CD1c-positive myeloid dendritic cell (primary cell): ENCODE results near the gene DCLK2.
"Not testable (repeated sequence)": the region's sequence is repeated elsewhere in the genome, so short reads cannot be mapped to it uniquely, and the experiment has no call there.

Source experiments
- DNase-seq: peaks from one replicate; pipeline ENCODE4 v3.0.0-alpha.2; 2016; ENCODE audit errors: extremely low spot score

The DCLK2 gene

GRCh38 chr4:150150629-150151062 is 72.4 kb downstream of the DCLK2 start:
- no peak for DNase-seq

- DNase-seq: no peak
Measured at GRCh38 chr4:150152766-150153165, 74.5 kb downstream of the DCLK2 start.

GRCh38 chr4:150155391-150155790 is 77.1 kb downstream of the DCLK2 start:
- no peak for DNase-seq

DNA sequence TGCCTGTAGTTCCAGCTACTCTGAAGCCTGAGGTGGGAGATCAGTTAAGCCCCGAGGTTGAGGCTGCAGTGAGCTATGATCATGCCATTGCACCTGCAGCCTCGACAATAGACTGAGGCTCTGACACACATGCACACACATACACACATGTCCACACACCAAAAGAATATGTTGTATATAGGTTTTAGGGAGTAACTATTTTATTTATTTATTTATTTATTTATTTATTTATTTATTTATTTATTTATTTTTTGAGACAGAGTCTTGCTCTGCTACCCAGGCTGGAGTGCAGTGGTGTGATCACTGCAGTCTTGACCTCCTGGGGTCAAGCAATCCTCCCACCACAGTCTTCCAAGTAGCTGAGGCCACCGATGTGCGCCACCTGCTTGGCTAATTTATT is 78.3 kb downstream of the DCLK2 start:
- no peak for DNase-seq

GRCh38 chr4:150158041-150158440 is 79.8 kb downstream of the DCLK2 start:
- DNase-seq: no peak

DNA sequence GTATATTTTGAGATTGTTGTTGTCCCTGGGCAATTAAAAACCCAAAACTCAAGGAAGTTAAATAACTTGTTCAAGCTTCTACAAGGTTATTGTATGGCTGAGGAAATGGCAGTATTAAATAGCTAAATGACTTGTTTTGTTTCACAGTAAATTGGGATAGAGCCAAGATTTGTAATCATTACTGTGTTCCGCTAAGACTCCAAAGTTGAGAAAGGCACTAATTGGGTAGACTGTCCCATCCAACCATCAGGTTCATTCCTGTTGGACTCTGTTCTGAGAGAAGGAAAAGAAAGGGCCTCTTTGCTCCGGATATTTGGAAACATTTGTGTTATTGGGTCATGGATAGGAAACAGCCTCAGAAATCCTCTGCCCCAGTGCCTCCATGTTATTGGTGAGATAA is 82.2 kb downstream of the DCLK2 start:
- no peak for DNase-seq

GRCh38 chr4:150161109-150161508 is 82.9 kb downstream of the DCLK2 start:
- DNase-seq: no peak

- not testable (repeated sequence) for DNase-seq
Measured at GRCh38 chr4:150162020-150162419, 83.8 kb downstream of the DCLK2 start.

GRCh38 chr4:150164055-150164454 is 85.8 kb downstream of the DCLK2 start:
- no peak for DNase-seq

GRCh38 chr4:150164956-150165629 is 86.8 kb downstream of the DCLK2 start:
- no peak for DNase-seq

GRCh38 chr4:150167054-150167453 is 88.8 kb downstream of the DCLK2 start:
- DNase-seq: no peak

- no peak for DNase-seq
Measured at GRCh38 chr4:150173432-150173861, 95.2 kb downstream of the DCLK2 start.

DNA sequence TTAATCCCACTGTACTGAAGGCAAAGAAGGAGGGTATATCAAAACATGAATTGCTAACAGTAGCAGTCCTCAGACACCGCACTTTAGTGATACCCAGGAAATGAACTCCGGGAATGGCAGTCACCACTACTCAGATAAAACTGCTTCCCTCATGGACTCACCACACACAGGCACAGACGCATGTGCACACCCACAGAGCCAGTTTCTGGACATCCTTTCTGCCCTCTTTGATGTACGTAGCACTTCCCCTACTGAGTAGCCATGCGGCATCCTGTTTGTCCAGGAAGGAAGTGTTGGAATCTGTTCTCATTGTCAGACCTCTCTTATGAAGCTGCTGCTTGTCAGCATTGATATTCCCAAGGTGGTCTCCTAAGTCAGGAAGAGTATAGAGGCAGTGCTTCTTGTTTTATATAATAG is 95.7 kb downstream of the DCLK2 start:
- no peak for DNase-seq

DNA sequence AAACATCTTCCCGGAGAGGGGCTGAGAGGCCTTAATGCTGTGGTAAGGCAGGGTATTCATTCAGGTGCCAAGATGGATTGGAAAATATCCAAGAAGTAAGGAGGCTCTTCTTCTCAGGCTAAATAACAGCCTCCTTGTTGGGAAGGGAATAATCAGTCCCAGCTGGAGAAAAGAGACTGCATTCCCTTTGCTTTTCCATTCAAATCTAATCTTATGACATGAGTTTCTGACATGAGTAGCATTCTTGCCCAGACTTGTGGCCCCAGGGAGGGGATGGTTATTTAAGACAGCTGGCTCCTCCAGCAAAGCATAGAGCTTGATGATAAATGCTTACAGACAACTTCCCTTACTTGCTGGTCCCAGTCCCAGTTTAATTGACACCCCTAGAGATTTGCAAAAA is 98.3 kb downstream of the DCLK2 start:
- no peak for DNase-seq

- DNase-seq: no peak
Measured at GRCh38 chr4:150178161-150178560, 99.9 kb downstream of the DCLK2 start.

DNA sequence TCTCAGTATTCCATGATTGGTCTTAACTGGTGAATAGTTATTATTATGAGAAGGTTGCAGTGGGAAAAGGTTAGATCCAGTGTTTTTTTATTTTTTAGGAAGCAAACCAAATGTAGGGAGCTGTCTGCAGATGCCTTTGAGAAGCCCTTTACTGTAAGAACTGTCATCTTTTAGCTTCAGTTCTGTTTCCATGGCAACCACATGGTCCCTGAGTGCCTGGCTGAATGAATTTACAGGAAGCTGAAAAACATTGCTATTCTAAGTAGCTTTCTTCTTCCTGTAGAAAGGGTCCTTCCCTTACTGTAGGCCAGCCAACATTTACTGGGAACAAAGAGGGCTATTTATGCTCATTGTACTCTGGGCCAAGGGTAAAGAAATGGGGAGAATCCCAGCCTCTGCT is 103.3 kb downstream of the DCLK2 start:
- DNase-seq: no peak

GRCh38 chr4:150182794-150183193 is 104.5 kb downstream of the DCLK2 start:
- no peak for DNase-seq

DNA sequence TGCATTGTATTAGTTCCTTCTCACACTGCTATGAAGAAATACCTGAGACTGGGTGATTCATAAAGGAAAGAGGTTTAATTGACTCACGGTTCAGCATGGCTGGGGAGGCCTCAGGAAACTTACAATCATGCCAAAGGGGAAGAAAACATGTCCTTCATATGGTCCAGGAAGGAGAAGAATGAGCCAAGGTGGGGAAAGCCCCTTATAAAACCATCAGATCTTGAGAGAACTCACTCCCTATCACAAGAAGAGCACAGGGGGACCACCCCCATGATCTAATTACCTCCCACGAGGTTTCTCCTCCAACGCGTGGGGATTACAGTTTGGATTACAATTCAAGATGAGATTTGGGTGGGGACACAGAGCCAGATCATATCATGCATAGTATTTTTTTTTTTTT is 106.8 kb downstream of the DCLK2 start:
- DNase-seq: not testable (repeated sequence)

- no peak for DNase-seq
Measured at GRCh38 chr4:150192986-150193385, 114.7 kb downstream of the DCLK2 start.

- DNase-seq: not testable (repeated sequence)
Measured at GRCh38 chr4:150197256-150197655, 119.0 kb downstream of the DCLK2 start.

GRCh38 chr4:150199056-150199455 is 120.8 kb downstream of the DCLK2 start:
- DNase-seq: no peak

GRCh38 chr4:150205016-150205415 is 126.8 kb downstream of the DCLK2 start:
- no peak for DNase-seq

DNA sequence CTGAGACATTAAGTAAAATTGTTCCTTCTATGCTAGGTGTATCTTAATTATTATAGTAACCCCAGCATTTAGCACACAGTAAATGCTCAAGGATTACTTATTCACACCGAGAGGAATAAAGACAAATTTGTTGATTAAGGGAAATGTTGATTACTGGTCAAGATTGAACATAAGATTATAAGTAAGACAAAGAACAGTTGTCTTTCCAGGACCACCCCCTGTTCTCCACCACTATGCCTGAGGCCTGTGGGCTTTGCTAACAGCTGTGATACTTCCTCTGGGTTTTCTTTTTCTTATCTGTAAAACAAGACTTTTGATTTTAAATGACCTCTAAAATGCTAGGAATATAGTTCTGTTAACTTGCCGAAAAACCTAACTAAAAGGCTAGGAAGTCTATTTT is 128.0 kb downstream of the DCLK2 start:
- DNase-seq: no peak

- no peak for DNase-seq
Measured at GRCh38 chr4:150206954-150207353, 128.7 kb downstream of the DCLK2 start.
